Measurements from ENCODE around the gene LUZP1. TPM values are rescaled to one million over a fixed set of nuclear protein-coding genes. Genes with fewer than 3 reads are reported as not detected.

LUZP1 gene
- total and polyA plus RNA-seq, 9 donors: 9.8 to 19.7 (median 13.5) TPM

- Histone ChIP-seq H3K27me3 (ENCODE audit: control insufficient read depth, insufficient read depth, low read length) (no peaks in the 10 kb centered on the region), H3K36me3 (ENCODE audit: control insufficient read depth, insufficient read depth, low read length) (no peaks in the 10 kb centered on the region), H3K27ac (ENCODE audit: low read length) (peak overlapping the region; percentile 31), H3K9me3 (replicated peaks; ENCODE audit: control insufficient read depth, low read depth, low read length) (no peaks in the 10 kb centered on the region), H3K4me1 (ENCODE audit: control insufficient read depth, insufficient read depth, low read length) (peaks cover 6% of the 10 kb centered on the region), H3K4me3 (ENCODE audit: low read length) (no peak overlapping the region)
- 61% methylated on average over 7 of the region's 10 CpGs for WGBS (ENCODE audit: insufficient coverage)
- no peak for DNase-seq
These were observed 65.4 kb downstream of the LUZP1 start for GRCh38 chr1:23103001-23103889.

- peaks cover 6% of the 10 kb centered on the region for H3K4me1 ChIP-seq (ENCODE audit: control insufficient read depth, insufficient read depth, low read length)
- no CpG with 5 or more reads among the region's 1 CpG for WGBS (ENCODE audit: insufficient coverage)
- H3K27ac ChIP-seq (ENCODE audit: low read length): no peak overlapping the region
- no peaks in the 10 kb centered on the region for H3K36me3 ChIP-seq (ENCODE audit: control insufficient read depth, insufficient read depth, low read length)
- H3K27me3 ChIP-seq (ENCODE audit: control insufficient read depth, insufficient read depth, low read length): no peaks in the 10 kb centered on the region
- H3K4me3 ChIP-seq (ENCODE audit: low read length): no peak overlapping the region
- no peak for DNase-seq
- H3K9me3 ChIP-seq (replicated peaks; ENCODE audit: control insufficient read depth, low read depth, low read length): no peaks in the 10 kb centered on the region
These were observed 66.4 kb downstream of the LUZP1 start for GRCh38 chr1:23102289-23102688.

GRCh38 chr1:23101887-23102286, 66.8 kb downstream of the LUZP1 start:
- no peaks in the 10 kb centered on the region for H3K27me3 ChIP-seq (ENCODE audit: control insufficient read depth, insufficient read depth, low read length)
- no peak for DNase-seq
- H3K36me3 ChIP-seq (ENCODE audit: control insufficient read depth, insufficient read depth, low read length): no peaks in the 10 kb centered on the region
- no peak overlapping the region for H3K4me3 ChIP-seq (ENCODE audit: low read length)
- H3K27ac ChIP-seq (ENCODE audit: low read length): no peak overlapping the region
- H3K9me3 ChIP-seq (replicated peaks; ENCODE audit: control insufficient read depth, low read depth, low read length): no peaks in the 10 kb centered on the region
- WGBS (ENCODE audit: insufficient coverage): 100% methylated on average over 1 of the region's 2 CpGs
- H3K4me1 ChIP-seq (ENCODE audit: control insufficient read depth, insufficient read depth, low read length): peaks cover 6% of the 10 kb centered on the region

GRCh38 chr1:23101101-23101827, 67.4 kb downstream of the LUZP1 start:
- H3K4me1 ChIP-seq (ENCODE audit: control insufficient read depth, insufficient read depth, low read length): peaks cover 6% of the 10 kb centered on the region
- no peak for DNase-seq
- H3K9me3 ChIP-seq (replicated peaks; ENCODE audit: control insufficient read depth, low read depth, low read length): no peaks in the 10 kb centered on the region
- no peak overlapping the region for H3K27ac ChIP-seq (ENCODE audit: low read length)
- H3K36me3 ChIP-seq (ENCODE audit: control insufficient read depth, insufficient read depth, low read length): no peaks in the 10 kb centered on the region
- no peak overlapping the region for H3K4me3 ChIP-seq (ENCODE audit: low read length)
- WGBS (ENCODE audit: insufficient coverage): 75% methylated on average over 2 of the region's 3 CpGs
- no peaks in the 10 kb centered on the region for H3K27me3 ChIP-seq (ENCODE audit: control insufficient read depth, insufficient read depth, low read length)

- H3K4me1 ChIP-seq (ENCODE audit: control insufficient read depth, insufficient read depth, low read length): peaks cover 6% of the 10 kb centered on the region
- H3K27me3 ChIP-seq (ENCODE audit: control insufficient read depth, insufficient read depth, low read length): no peaks in the 10 kb centered on the region
- H3K4me3 ChIP-seq (ENCODE audit: low read length): no peak overlapping the region
- H3K27ac ChIP-seq (ENCODE audit: low read length): peak overlapping the region; percentile 26
- DNase-seq: no peak
- no CpG with 5 or more reads among the region's 3 CpGs for WGBS (ENCODE audit: insufficient coverage)
- H3K9me3 ChIP-seq (replicated peaks; ENCODE audit: control insufficient read depth, low read depth, low read length): no peaks in the 10 kb centered on the region
- H3K36me3 ChIP-seq (ENCODE audit: control insufficient read depth, insufficient read depth, low read length): peaks cover 2% of the 10 kb centered on the region
These were observed 68.4 kb downstream of the LUZP1 start for GRCh38 chr1:23100074-23100748.

- no peak for DNase-seq
- no peak overlapping the region for H3K4me3 ChIP-seq (ENCODE audit: low read length)
- H3K36me3 ChIP-seq (ENCODE audit: control insufficient read depth, insufficient read depth, low read length): peaks cover 5% of the 10 kb centered on the region
- no CpG with 5 or more reads among the region's 1 CpG for WGBS (ENCODE audit: insufficient coverage)
- no peak overlapping the region for H3K27ac ChIP-seq (ENCODE audit: low read length)
- no peaks in the 10 kb centered on the region for H3K27me3 ChIP-seq (ENCODE audit: control insufficient read depth, insufficient read depth, low read length)
- peaks cover 6% of the 10 kb centered on the region for H3K4me1 ChIP-seq (ENCODE audit: control insufficient read depth, insufficient read depth, low read length)
- H3K9me3 ChIP-seq (replicated peaks; ENCODE audit: control insufficient read depth, low read depth, low read length): no peaks in the 10 kb centered on the region
These were observed 69.5 kb downstream of the LUZP1 start for GRCh38 chr1:23099171-23099536.

- DNase-seq: peak; percentile 86
- 56% methylated on average over 8 of the region's 12 CpGs for WGBS (ENCODE audit: insufficient coverage)
- H3K9me3 ChIP-seq (replicated peaks; ENCODE audit: control insufficient read depth, low read depth, low read length): no peaks in the 10 kb centered on the region
- H3K36me3 ChIP-seq (ENCODE audit: control insufficient read depth, insufficient read depth, low read length): peaks cover 10% of the 10 kb centered on the region
- H3K4me3 ChIP-seq (ENCODE audit: low read length): no peak overlapping the region
- no peak overlapping the region for H3K27ac ChIP-seq (ENCODE audit: low read length)
- no peaks in the 10 kb centered on the region for H3K27me3 ChIP-seq (ENCODE audit: control insufficient read depth, insufficient read depth, low read length)
- peaks cover 6% of the 10 kb centered on the region for H3K4me1 ChIP-seq (ENCODE audit: control insufficient read depth, insufficient read depth, low read length)
These were observed 70.0 kb downstream of the LUZP1 start for GRCh38 chr1:23098463-23099170.

- H3K36me3 ChIP-seq (ENCODE audit: control insufficient read depth, insufficient read depth, low read length): peaks cover 19% of the 10 kb centered on the region
- DNase-seq: no peak
- H3K27me3 ChIP-seq (ENCODE audit: control insufficient read depth, insufficient read depth, low read length): no peaks in the 10 kb centered on the region
- H3K9me3 ChIP-seq (replicated peaks; ENCODE audit: control insufficient read depth, low read depth, low read length): no peaks in the 10 kb centered on the region
- 90% methylated on average over 4 of the region's 6 CpGs for WGBS (ENCODE audit: insufficient coverage)
- peaks cover 2% of the 10 kb centered on the region for H3K4me1 ChIP-seq (ENCODE audit: control insufficient read depth, insufficient read depth, low read length)
- H3K4me3 ChIP-seq (ENCODE audit: low read length): no peak overlapping the region
- no peak overlapping the region for H3K27ac ChIP-seq (ENCODE audit: low read length)
These were observed 71.3 kb downstream of the LUZP1 start for GRCh38 chr1:23097316-23097715.

GRCh38 chr1:23092447-23092846, 76.2 kb downstream of the LUZP1 start:
- no peak overlapping the region for H3K4me3 ChIP-seq (ENCODE audit: low read length)
- no peaks in the 10 kb centered on the region for H3K27me3 ChIP-seq (ENCODE audit: control insufficient read depth, insufficient read depth, low read length)
- DNase-seq: no peak
- H3K4me1 ChIP-seq (ENCODE audit: control insufficient read depth, insufficient read depth, low read length): no peaks in the 10 kb centered on the region
- WGBS (ENCODE audit: insufficient coverage): 83% methylated on average over 12 of the region's 12 CpGs
- peaks cover 59% of the 10 kb centered on the region for H3K36me3 ChIP-seq (ENCODE audit: control insufficient read depth, insufficient read depth, low read length)
- no peaks in the 10 kb centered on the region for H3K9me3 ChIP-seq (replicated peaks; ENCODE audit: control insufficient read depth, low read depth, low read length)
- no peak overlapping the region for H3K27ac ChIP-seq (ENCODE audit: low read length)
